ENCODE measurements around the gene CMSS1.

CMSS1 gene

GRCh38 chr3:100020876-100021644, 203.4 kb downstream of the CMSS1 start:
- DNase-seq (ENCODE audit: low read depth in 2 of 3, low spot score in 2 of 3): no peak

GRCh38 chr3:100022506-100022905, 204.8 kb downstream of the CMSS1 start:
- no peak for DNase-seq (ENCODE audit: low read depth in 2 of 3, low spot score in 2 of 3)

- DNase-seq (ENCODE audit: low read depth in 2 of 3, low spot score in 2 of 3): no peak
These were observed 205.5 kb downstream of the CMSS1 start for GRCh38 chr3:100023150-100023549.

GRCh38 chr3:100023595-100023994, 205.9 kb downstream of the CMSS1 start:
- DNase-seq (ENCODE audit: low read depth in 2 of 3, low spot score in 2 of 3): no peak

- no peak for DNase-seq (ENCODE audit: low read depth in 2 of 3, low spot score in 2 of 3)
These were observed 207.1 kb downstream of the CMSS1 start for GRCh38 chr3:100024520-100025303.

- DNase-seq (ENCODE audit: low read depth in 2 of 3, low spot score in 2 of 3): no peak
These were observed 209.7 kb downstream of the CMSS1 start for GRCh38 chr3:100027321-100027720.

- no peak for DNase-seq (ENCODE audit: low read depth in 2 of 3, low spot score in 2 of 3)
These were observed 211.4 kb downstream of the CMSS1 start for GRCh38 chr3:100029052-100029451.

GRCh38 chr3:100029689-100030088, 212.0 kb downstream of the CMSS1 start:
- DNase-seq (ENCODE audit: low read depth in 2 of 3, low spot score in 2 of 3): no peak

- no peak for DNase-seq (ENCODE audit: low read depth in 2 of 3, low spot score in 2 of 3)
These were observed 212.7 kb downstream of the CMSS1 start for GRCh38 chr3:100030346-100030745.

GRCh38 chr3:100030914-100031425, 213.3 kb downstream of the CMSS1 start:
- DNase-seq (ENCODE audit: low read depth in 2 of 3, low spot score in 2 of 3): no peak

GRCh38 chr3:100032243-100032642, 214.6 kb downstream of the CMSS1 start:
- DNase-seq (ENCODE audit: low read depth in 2 of 3, low spot score in 2 of 3): no peak

GRCh38 chr3:100033184-100033583, 215.5 kb downstream of the CMSS1 start:
- no peak for DNase-seq (ENCODE audit: low read depth in 2 of 3, low spot score in 2 of 3)

GRCh38 chr3:100033903-100034471, 216.3 kb downstream of the CMSS1 start:
- no peak for DNase-seq (ENCODE audit: low read depth in 2 of 3, low spot score in 2 of 3)

GRCh38 chr3:100039075-100039474, 221.4 kb downstream of the CMSS1 start:
- no peak for DNase-seq (ENCODE audit: low read depth in 2 of 3, low spot score in 2 of 3)

- DNase-seq (ENCODE audit: low read depth in 2 of 3, low spot score in 2 of 3): no peak
These were observed 223.0 kb downstream of the CMSS1 start for GRCh38 chr3:100040451-100041225.

- DNase-seq (ENCODE audit: low read depth in 2 of 3, low spot score in 2 of 3): no peak
These were observed 223.7 kb downstream of the CMSS1 start for GRCh38 chr3:100041328-100041749.

GRCh38 chr3:100042166-100042981, 224.7 kb downstream of the CMSS1 start:
- no peak for DNase-seq (ENCODE audit: low read depth in 2 of 3, low spot score in 2 of 3)

GRCh38 chr3:100043271-100043670, 225.6 kb downstream of the CMSS1 start:
- DNase-seq (ENCODE audit: low read depth in 2 of 3, low spot score in 2 of 3): no peak

GRCh38 chr3:100044369-100044768, 226.7 kb downstream of the CMSS1 start:
- no peak for DNase-seq (ENCODE audit: low read depth in 2 of 3, low spot score in 2 of 3)

- DNase-seq (ENCODE audit: low read depth in 2 of 3, low spot score in 2 of 3): no peak
These were observed 228.0 kb downstream of the CMSS1 start for GRCh38 chr3:100045696-100046095.

Data from activated CD8-positive, alpha-beta memory T cell treated with anti-CD3 and anti-CD28 coated beads for 48 hours (primary cell).